Activated naive CD4-positive, alpha-beta T cell (primary cell): Measurements from ENCODE around the gene FRMD8.

Experiments
- DNase-seq, 4 experiments: peaks; one replicate each; lab custom pipeline; 2025; lab: John Stamatoyannopoulos, UW

FRMD8 gene

DNA sequence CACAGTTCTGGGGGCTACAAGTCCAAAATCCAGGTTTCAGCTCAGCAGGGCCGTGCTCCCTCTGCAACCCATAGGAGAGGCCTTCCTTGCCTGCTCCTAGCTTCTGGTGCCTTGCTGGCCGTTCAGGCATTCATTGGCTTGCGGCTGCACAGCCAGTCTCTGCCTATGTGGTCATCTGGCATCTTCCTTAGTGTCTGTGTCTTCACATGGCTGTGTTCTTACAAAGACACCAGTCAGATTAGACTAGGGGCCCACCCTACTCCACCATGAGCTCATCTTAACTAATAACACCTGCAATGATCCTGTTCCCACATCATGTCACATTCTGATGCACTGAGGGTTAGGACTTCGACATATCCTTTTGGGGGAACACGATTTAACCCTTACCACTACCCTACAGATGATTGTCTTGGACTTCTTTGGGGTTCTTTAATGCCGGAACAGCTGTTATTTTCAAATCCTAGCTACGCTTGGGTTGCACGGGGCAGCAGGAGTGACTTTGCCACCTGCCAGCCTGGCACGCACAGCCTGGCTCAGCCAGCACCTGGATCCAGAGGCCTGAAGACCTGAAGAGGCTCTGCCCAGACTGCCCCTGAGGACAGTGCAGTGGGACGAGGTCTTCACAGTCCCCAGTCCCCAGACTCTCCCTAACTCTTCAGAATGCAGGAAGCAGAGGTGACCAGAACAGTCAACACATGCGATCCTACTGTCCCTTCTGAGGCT is 28.5 kb downstream of the FRMD8 start:
- no peak for DNase-seq

DNA sequence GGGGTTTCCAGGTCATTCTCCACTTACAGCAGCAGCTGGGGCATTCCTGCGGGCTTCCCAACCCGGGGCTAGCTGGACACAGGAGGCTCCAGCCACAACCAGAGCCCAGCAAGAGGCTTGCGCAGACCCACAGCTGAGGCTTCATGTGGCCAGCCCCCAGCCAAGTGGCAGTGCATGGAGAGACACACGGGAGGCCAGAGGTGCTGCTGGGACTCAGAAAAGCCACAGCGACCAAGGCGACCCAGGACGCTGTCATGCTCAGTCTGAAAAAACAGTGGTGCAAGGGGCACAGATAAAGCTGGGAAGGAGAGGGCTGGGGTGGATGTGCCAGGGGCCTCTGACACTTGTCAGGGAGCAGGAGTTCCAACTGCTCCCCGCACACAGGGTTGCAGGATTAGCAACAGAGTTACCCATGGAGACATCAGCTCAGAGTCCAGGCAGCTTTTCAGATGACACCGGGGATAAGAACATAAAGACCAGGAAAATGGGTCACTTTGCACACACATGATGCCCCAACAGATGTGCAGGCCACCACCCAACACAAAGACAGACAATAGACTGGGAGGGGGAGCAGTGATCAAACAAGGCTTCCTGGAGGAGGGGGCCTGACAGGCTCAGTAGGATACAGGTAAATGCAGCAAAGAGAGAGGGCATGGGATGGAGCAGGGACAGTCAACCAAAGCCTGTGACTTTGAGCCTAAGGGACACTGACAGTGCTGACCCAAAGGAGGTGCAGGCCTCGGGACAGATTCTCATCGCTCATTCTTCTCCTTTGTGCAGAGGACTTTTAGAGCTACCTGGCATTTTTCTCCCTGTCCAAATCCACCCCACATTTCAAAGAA is 29.3 kb downstream of the FRMD8 start:
- DNase-seq: no peak

DNA sequence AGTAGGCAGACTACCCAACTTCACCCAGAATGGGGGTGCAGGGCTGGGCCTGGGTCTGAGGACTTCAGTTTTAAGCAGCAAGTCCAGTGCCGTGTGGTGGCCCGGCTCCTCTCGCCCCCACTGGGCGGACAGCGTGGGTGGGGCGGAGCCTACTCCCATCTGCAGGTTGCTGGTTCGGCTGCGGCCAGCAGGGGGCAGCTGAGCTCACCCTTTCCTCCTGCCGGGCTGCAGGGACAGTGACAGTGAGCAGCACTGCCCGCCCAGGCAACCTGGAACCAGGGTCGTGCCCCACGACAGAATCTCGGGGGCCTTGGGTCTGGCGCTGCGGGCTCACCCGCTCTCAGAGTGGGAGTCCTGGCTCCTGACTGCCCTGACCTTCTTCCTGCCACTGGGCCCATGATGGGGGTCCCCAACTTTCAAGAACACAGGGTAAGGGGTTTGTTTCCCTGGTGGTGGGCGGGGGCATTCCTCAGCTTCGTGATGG is 29.9 kb downstream of the FRMD8 start:
- peak; percentile 89 to 94 (median 90) for DNase-seq

DNA sequence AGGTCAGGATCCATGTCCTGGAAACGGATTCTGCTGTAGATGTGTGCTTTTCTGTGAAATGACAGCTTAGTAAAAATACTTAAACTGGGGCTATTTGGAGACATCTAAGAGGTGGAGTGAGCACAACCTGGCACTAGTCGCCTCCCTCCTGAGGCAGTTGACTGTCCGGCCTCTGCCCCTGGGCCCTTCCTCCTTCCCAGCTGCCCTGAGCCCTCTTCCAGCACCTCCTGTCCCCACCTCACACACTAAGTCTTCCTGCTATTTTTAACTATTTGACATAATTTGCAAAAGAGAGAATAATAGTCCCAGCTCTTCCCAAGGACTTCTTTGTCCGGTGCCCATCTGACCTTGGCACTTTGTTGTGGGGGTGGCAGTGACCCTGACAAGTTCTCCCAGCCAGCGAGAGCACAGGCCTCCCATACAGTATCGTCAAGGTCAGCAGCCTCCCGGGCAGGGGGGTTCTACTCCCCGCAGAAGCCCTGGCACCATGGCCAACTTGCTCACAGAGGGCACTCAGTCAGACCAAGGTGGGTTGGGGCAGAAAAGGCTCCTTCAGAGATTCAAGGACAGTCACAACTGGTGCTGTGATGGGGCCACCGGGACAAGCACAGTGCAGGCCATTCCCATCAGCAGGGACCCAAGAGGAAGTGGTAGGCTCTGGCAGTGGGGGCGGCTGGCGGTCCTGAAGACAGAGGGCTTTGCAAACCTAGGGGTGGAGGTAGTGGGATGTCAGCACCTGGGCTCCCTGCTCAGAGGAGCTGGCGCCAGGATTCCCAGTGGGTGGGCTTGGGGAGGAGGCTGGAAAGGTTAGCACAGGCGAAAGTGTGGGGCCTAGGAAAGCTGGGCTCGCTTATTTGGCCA is 30.6 kb downstream of the FRMD8 start:
- DNase-seq: peak in 2 of 4 experiments; percentile 20 to 30

DNA sequence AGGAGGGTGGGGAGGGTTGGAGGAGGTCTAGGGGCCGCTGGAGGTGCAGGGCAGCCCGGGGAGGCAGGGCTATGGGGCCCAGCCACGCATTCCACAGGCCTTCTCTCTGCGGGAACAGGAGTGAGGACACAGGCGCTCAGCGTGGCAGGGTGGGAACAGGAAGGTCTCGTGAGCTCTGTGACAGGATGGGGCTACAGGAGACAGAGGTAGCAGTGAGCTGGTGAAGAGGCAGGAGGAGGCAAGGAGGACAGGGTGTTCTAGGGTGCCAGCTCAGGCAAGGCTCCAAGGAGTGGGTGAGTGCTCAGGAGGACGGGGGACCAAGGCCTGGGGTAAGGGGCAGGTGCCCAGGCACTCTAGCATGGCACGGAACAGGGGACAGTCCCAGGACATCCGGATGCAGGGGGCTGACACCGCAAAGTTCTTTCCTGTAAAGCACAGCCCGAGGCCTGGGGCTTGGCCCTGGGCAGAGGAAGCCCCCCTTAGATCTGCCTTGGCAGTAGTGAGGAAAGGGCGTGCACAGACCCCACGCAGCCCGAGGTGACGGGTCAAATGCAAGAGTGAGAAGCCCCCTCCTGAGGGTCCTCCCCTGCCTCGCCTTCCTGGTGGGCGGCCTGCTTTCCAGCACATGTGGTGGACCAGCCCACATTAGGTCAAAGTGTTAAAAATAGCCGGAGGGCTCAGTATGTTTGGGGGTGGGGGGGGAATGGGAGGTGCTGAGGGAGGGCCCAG is 31.4 kb downstream of the FRMD8 start:
- peak in 2 of 4 experiments; percentile 20 to 32 for DNase-seq

DNA sequence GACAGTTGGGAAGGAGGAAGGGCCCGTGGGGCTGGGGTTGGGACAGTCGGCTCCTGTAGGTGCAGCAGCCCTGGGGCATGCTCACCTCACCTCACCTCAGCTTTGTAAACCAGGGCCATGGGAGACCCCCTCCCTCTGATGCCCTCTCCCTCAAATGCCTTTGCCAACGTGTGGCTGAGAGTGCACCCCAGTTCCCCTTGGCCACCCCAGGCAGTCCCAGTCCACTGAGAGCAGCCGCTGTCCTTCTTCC is 31.9 kb downstream of the FRMD8 start:
- no peak for DNase-seq

DNA sequence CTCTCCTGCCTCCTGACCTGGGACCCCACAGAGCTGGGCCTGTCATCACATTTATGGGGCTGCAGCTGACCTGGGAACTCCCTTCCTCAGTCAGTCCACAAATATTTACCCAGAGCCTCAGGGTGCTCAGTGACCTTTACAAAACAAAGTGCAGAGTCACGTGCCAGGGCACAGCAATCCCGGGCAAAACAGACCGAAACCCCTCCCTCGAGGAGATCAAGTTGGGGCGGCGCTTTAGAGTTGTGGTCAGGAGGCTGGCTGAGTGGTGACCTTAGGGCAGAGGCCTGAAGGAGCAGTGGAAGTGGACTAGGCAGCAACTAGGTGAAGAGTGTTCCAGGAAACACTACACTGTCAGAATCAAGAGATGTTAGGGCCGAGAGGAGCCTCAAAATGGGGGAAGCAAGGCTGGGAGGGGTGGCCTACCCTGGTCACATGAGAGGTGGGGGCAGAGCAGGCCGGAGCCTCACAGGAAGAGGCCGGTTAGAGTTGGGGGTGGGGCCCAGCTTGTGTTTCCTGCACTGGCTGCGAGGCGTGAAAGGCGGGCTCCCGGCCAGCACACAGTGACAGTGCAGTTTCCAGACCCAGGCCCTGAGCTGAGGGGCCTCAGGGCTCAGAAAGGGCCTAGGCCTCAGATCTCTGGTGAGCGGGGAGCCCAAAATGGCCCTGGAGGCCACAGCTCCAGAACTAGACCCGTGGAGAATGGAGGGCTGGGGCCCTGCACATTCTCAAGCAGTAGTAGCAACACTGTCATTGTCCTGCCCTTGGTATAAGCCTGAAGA is 32.4 kb downstream of the FRMD8 start:
- DNase-seq: peak in 2 of 4 experiments; percentile 52 to 54

DNA sequence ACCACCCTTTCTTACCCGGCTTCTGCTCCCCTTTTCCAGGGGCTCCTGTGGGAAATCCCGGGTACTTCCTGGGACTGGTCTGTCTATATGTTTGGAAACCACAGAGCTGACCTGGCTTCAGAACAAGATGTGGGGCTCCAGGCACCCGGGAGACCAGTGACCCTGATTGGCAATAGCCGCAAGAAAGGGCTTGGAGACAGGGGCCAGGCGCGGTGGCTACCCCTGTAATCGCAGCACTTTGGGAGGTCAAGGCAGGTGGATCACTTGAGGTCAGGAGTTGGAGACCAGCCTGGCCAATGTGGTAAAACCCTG is 33.0 kb downstream of the FRMD8 start:
- DNase-seq: no peak

DNA sequence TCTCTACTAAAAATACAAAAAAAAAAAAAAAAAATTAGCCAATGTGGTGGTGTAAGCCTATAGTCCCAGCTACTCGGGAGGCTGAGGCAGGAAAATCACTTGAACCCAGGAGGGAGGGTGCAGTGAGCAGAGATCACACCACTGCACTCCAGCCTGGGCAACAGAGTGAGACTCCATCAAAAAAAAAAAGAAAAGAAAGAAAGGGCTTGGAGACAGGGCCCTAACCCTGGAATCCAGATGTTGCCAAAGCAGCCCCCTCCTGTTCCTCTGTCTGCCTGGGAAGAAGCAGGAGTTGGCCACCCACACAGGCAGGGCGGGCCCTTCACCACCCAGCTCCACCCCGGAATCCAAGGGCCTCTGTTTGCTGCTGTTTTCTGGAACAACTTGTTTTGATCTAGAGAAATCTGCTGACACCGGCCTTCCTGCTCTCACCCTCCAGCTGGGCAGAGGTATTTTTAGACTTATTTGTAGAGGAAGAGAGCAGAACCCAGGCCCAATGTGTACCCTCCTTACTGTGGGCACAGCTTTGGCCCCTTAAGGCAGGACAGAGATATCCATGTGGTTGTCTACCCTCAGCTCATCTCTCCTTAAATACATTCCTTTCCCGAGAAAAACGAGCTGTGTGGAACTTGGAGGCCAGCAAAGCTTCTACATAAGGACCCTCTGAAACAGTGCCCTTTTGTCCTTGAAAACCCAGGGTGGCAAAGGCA is 33.5 kb downstream of the FRMD8 start:
- DNase-seq: peak in 2 of 4 experiments; percentile 14 to 48

DNA sequence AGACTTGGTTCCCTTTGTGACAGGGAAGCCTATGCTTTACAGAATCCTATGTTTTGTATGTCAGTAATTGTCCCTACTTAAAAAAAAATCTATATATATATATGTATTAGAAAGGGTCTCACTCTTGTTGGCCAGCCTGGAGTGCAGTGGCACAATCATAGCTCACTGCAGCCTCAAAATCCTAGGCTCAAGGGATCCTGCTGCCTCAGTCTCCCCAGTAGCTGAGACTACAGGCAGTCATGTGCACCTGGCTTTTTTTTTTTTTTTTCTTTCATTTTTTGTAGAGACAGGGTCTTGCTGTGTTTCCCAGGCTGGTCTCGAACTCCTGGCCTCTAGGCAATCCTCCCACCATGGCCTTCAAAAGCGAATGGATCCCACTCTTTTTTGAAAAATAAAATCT is 34.1 kb downstream of the FRMD8 start:
- no peak for DNase-seq

DNA sequence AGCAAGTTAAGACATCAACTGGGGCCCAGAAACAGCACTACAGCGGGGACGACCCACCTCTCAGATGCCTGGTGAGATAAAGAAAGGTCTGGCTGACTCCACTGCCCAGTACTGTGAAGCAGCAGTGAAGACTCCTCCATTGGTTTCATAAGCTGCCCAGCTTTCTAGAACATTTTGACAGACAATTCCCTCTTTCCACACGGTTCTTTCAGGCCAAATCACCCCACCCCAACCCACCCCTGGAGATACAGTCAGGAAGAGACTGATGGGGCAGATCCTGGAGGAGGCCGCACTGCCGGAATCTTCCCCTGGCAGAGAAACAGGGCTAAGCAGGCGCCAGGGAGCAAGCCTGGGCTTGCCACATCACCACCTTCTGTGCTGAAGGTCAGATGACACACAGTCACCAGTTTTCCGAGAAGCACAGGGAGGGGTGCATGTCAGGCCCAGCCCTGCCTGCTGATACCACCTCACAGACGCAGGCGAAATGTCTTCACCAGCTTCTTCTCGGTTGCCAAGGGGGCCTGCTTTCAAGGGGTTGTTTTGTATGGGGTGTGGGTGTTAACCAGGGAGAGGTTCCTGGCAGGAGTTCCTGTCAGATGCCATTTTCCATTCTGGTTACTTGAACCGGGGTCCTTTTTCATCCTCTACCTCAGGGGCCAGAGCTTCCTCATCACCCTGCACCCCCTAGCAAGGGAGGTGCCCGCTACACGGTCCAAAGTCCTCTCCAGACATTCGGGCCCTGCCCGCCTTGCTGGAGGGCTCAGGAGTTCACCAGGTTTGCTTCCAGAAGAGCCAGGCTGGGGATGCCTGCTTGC is 34.7 kb downstream of the FRMD8 start:
- DNase-seq: peak; percentile 59 to 79 (median 72)

DNA sequence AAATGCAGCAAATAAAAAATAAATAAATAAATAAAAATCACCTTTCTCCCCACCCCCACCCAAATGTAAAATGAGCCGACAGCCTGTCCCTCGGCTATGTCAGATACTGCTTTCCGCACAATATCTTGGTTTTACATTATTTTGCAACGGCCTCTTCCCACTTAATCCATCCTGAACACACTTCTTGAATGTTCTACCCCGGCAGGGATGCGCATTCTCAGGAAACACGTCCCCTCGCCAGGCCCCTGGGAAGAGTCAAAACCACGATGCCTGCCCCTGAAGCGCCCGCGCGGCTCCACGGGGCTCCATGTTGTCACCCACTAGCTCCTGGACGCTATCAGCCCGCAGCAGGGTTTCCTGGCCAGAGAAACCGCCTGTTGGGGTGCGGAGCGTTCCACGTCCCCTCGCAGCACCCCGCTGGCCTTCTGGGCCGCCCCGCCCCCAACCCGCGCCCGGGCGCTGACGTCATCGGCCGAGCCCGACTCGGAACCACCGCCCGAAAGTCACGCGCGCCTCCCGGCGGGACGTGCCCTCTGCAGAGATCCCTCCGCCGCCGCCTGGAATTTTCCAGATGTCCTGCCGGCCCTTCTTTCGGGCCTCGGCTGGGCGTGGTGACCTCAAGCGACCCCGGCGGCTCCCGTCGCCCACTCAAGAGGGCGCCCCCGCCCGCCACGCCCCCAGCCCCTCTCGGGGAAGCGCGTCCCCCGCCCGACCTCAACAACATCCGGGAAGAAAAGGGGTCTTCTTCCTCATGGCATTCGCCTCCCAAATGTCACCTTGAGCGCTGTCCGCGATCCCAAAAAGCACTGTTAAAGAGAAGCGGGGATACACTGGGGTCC is 35.6 kb downstream of the FRMD8 start:
- peak; percentile 77 to 90 (median 83) for DNase-seq

DNA sequence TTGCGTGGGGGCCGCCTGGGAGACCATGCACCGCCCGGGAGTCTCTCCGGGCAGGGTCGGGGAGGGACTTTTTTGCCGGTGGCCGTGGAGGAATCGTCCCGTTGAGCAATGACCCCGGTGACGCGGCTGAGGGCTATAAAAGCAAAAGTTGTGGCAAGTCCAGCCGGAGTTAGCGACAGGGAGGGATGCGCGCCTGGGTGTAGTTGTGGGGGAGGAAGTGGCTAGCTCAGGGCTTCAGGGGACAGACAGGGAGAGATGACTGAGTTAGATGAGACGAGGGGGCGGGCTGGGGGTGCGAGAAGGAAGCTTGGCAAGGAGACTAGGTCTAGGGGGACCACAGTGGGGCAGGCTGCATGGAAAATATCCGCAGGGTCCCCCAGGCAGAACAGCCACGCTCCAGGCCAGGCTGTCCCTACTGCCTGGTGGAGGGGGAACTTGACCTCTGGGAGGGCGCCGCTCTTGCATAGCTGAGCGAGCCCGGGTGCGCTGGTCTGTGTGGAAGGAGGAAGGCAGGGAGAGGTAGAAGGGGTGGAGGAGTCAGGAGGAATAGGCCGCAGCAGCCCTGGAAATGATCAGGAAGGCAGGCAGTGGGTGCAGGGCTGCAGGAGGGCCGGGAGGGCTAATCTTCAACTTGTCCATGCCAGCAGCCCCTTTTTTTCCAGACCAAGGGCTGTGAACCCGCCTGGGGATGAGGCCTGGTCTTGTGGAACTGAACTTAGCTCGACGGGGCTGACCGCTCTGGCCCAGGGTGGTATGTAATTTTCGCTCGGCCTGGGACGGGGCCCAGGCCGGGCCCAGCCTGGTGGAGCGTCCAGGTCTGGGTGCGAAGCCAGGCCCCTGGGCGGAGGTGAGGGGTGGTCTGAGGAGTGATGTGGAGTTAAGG is 36.4 kb downstream of the FRMD8 start, which contains the start of gene NEAT1:
TSS of gene NEAT1 (plus strand) at position 166 of the 883 bp plus-strand sequence.
- peak; percentile 90 to 95 (median 92) for DNase-seq

DNA sequence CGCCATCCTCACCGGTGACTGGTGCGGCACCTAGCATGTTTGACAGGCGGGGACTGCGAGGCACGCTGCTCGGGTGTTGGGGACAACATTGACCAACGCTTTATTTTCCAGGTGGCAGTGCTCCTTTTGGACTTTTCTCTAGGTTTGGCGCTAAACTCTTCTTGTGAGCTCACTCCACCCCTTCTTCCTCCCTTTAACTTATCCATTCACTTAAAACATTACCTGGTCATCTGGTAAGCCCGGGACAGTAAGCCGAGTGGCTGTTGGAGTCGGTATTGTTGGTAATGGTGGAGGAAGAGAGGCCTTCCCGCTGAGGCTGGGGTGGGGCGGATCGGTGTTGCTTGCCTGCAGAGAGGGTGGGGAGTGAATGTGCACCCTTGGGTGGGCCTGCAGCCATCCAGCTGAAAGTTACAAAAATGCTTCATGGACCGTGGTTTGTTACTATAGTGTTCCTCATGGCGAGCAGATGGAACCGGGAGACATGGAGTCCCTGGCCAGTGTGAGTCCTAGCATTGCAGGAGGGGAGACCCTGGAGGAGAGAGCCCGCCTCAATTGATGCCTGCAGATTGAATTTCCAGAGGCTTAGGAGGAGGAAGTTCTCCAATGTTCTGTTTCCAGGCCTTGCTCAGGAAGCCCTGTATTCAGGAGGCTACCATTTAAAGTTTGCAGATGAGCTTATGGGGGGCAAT is 37.2 kb downstream of the FRMD8 start:
- DNase-seq: peak in 2 of 4 experiments; percentile 29 to 30

DNA sequence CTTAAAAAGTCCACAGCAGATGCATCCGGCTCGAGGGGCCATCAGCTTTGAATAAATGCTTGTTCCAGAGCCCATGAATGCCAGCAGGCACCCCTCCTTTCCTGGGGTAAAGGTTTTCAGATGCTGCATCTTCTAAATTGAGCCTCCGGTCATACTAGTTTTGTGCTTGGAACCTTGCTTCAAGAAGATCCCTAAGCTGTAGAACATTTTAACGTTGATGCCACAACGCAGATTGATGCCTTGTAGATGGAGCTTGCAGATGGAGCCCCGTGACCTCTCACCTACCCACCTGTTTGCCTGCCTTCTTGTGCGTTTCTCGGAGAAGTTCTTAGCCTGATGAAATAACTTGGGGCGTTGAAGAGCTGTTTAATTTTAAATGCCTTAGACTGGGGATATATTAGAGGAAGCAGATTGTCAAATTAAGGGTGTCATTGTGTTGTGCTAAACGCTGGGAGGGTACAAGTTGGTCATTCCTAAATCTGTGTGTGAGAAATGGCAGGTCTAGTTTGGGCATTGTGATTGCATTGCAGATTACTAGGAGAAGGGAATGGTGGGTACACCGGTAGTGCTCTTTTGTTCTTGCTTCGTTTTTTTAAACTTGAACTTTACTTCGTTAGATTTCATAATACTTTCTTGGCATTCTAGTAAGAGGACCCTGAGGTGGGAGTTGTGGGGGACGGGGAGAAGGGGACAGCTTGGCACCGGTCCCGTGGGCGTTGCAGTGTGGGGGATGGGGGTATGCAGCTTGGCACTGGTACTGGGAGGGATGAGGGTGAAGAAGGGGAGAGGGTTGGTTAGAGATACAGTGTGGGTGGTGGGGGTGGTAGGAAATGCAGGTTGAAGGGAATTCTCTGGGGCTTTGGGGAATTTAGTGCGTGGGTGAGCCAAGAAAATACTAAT is 38.0 kb downstream of the FRMD8 start:
- DNase-seq: peak in 2 of 4 experiments; percentile 47 to 60
